Uterus (tissue), 4 donors: ENCODE data around the gene KREMEN2. TPM values are rescaled to one million over a fixed set of nuclear protein-coding genes. Genes with fewer than 3 reads are reported as not detected.

Source experiments
- DNase-seq, 2 donors: peaks; one replicate each; pipeline ENCODE4 v3.0.0-alpha.2; 2019 to 2020
- H3K27ac ChIP-seq, 2 donors: fragments of 200-600 bp; sonication (generic); 1 replicate in 1 of 2; 2 replicates in 1 of 2; pipeline ENCODE4 v1.5.1; 2016 to 2018
- H3K27me3 ChIP-seq, 2 donors: fragments of 200-600 bp; sonication (generic); one replicate each; pipeline ENCODE4 v1.5.1; 2018 to 2019; ENCODE audit warnings: control low read depth in 1 of 2
- H3K36me3 ChIP-seq, 2 donors: fragments of 200-600 bp; sonication (generic); one replicate each; pipeline ENCODE4 v1.5.1; 2019; ENCODE audit warnings: control low read depth in 1 of 2
- H3K4me1 ChIP-seq, 2 donors: fragments of 200-600 bp; sonication (generic); one replicate each; pipeline ENCODE4 v1.5.1; 2018 to 2019; ENCODE audit warnings: control low read depth in 1 of 2
- H3K4me3 ChIP-seq, 2 donors: fragments of 200-600 bp; sonication (generic); 1 replicate in 1 of 2; 2 replicates in 1 of 2; pipeline ENCODE4 v1.5.1; 2018 to 2019; ENCODE audit warnings: mild to moderate bottlenecking in 1 of 2
- H3K9me3 ChIP-seq, 2 donors: fragments of 200-600 bp; sonication (generic); one replicate each; pipeline ENCODE4 v1.5.1; 2019; ENCODE audit warnings: control low read depth in 1 of 2
- POLR2A ChIP-seq, 2 donors: fragments of 450-650 bp; IDR thresholded peaks; one replicate each; pipeline ENCODE4 v1.6.1; 2016; ENCODE audit warnings: antibody characterized with exemption in 2 of 2, mild to moderate bottlenecking in 1 of 2, moderate library complexity in 1 of 2
- intact Hi-C: fragments of 100-400 bp; cut with DNase I; formaldehyde crosslinking; loops from one replicate; pipeline ENCODE4 v1.15.1; 2023; ENCODE audit warnings: low total_unique reads
- small RNA-seq: library from RNA; depleted of rRNA; stranded (forward); fragments of <200 nt; gene quantifications from one replicate; pipeline ENCODE3, GENCODE V24; 2016
- total RNA-seq, 4 donors: library from RNA; depleted of rRNA in 3 of 4; stranded (reverse); fragments of >200 nt in 3 of 4; gene quantifications; one replicate each; pipeline versions ENCODE4 v1.1.0 to v1.2.4, GENCODE V29; 2014 to 2023
- TF ChIP-seq, protein P1 (sequence below), 4 experiments: fragments of 200-600 bp in 2 of 4; fragments of 450-650 bp in 2 of 4; sonication (generic) in 2 of 4; IDR thresholded peaks; one replicate each; pipeline ENCODE4 v1.5.1; 2016 to 2019; ENCODE audit warnings: antibody characterized with exemption in 4 of 4, mild to moderate bottlenecking in 2 of 4, moderate library complexity in 1 of 4
- donor health status: DM: yes; HTN: yes; CAD: no.

The KREMEN2 gene
- total RNA-seq, 4 donors from 2014 or later = 0.41 TPM; not detected in 3

DNA sequence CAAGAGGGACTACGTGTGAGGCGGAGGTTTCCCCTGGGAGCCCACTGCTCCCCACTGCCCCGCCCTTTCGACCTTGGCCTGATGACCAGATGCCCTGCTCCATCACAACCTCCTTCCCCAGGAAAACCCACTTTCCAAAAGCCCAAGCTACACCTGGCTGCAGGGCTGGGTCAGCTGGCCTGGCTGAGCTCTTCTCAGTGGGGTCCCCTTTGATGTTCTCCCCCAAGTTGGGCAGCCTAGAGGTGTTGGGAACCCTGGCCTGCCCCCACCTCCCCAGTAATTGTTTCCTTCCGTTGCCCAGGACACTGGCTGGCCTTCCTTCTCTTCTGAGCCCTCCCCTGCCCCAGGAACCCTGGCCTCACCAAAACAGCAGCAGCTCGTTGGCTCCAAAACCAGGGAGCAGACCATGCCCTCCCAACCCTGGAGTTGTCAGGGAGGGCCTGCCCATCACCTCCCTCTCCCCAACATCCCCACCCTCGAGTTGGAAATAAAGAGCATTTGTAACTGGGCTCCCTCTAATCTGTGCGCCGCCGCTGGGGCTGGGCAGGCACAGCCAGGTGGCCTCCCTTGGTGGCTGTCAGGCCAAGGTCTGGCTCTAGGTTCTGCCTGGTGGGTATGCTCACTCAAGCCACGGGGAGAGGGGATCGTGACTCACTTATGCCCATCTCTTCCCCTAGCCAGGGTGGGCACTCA, 50.1 kb downstream of the KREMEN2 start:
- Histone ChIP-seq H3K36me3 (no peaks in the 10 kb centered on the region), H3K9me3 (no peaks in the 10 kb centered on the region), H3K27me3 (peaks cover 9 to 27% of the 10 kb centered on the region in 2 donors), H3K27ac (no peak overlapping the region), H3K4me1 (no peaks in the 10 kb centered on the region), H3K4me3 (no peak overlapping the region)
- TF ChIP-seq, protein P1, sequence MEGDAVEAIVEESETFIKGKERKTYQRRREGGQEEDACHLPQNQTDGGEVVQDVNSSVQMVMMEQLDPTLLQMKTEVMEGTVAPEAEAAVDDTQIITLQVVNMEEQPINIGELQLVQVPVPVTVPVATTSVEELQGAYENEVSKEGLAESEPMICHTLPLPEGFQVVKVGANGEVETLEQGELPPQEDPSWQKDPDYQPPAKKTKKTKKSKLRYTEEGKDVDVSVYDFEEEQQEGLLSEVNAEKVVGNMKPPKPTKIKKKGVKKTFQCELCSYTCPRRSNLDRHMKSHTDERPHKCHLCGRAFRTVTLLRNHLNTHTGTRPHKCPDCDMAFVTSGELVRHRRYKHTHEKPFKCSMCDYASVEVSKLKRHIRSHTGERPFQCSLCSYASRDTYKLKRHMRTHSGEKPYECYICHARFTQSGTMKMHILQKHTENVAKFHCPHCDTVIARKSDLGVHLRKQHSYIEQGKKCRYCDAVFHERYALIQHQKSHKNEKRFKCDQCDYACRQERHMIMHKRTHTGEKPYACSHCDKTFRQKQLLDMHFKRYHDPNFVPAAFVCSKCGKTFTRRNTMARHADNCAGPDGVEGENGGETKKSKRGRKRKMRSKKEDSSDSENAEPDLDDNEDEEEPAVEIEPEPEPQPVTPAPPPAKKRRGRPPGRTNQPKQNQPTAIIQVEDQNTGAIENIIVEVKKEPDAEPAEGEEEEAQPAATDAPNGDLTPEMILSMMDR (IDR thresholded peaks at IDR 0.05) = no peak
- DNase-seq = no peak
- intact Hi-C loops = no loop called here

DNA sequence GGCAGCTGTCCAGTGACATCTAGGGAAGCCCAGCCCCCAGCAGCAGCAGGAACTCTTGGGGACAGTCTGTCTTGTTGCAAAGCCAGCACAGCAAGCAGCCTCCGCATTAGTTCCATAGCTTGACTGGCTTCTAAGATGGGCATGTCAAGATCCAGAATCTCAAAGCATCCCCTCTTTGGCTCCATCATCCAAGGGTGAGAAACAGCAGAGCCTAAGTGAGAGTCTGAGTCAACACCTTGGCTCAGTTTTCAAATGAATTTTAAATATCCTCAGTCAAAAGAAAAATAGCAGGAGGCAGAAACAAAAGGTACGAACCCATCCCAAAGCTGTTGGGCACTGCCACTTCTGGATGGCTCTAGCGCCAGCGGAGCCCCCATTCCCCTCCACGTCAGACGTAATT, 50.9 kb downstream of the KREMEN2 start:
- TF ChIP-seq, protein P1 (IDR thresholded peaks at IDR 0.05) = no peak
- intact Hi-C loops = no loop called here
- H3K4me3 ChIP-seq = no peak overlapping the region
- H3K27me3 ChIP-seq = peaks cover 9 to 27% of the 10 kb centered on the region in 2 donors
- H3K4me1 ChIP-seq = no peaks in the 10 kb centered on the region
- H3K9me3 ChIP-seq = no peaks in the 10 kb centered on the region
- H3K36me3 ChIP-seq = no peaks in the 10 kb centered on the region
- no peak overlapping the region for H3K27ac ChIP-seq
- no peak for DNase-seq

DNA sequence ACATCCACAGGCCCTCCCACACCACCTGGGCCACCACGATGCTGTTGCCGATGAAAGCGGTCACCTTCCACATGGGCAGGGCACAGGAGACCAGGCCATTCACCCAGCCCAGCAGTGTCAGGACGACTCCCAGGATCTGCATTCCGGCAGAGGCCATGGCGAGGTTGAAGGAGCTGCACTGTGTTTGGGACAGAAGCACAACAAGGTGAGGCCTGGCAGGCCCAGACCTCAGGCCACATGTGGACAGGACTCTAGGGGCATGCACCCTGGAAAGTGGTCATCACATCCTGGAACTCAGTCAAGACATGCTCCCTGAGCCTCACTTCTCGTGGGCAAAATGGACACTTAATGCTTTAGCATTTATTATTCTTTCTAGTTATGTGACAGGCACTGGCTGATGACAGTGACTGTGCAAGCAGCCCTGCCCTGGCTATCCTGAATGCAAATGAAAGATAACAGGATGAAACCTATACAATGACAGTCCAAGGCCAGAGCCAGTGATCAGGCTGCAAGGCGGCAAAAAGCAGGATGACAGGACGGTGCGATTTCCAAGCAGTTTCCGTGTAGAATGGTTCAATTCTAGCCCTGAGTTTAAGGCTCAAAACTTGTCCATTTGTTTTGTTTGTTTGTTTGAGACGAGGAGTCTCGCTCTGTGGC, 51.9 kb downstream of the KREMEN2 start:
- H3K9me3 ChIP-seq = no peaks in the 10 kb centered on the region
- H3K27ac ChIP-seq = no peak overlapping the region
- peaks cover 9 to 27% of the 10 kb centered on the region in 2 donors for H3K27me3 ChIP-seq
- no peak for DNase-seq
- intact Hi-C loops = no loop called here
- TF ChIP-seq, protein P1 (IDR thresholded peaks at IDR 0.05) = no peak
- TF ChIP-seq POLR2A (IDR thresholded peaks at IDR 0.05) = no peak
- H3K4me1 ChIP-seq = no peaks in the 10 kb centered on the region
- no peak overlapping the region for H3K4me3 ChIP-seq
- no peaks in the 10 kb centered on the region for H3K36me3 ChIP-seq

DNA sequence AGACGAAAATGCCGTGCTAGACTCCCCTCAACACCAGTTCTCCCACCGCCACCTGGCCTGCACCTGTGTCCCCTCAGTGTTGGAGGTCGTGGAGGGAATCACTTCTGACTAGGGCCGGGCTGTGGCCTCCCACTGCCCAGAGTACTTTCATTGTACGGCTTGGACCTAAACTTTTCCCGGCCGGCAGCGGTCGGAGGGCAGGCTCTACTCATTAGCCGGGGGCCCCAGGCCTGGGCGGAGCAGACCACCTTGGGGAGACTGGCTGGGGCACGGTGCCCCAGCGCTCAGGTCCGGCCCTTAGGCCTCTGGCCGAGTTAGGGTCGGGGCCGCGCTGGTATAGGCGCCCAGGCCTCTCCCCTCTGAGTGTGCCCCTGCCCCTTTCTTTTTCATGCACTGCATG, 53.3 kb downstream of the KREMEN2 start:
- no peak for TF ChIP-seq POLR2A (IDR thresholded peaks at IDR 0.05)
- TF ChIP-seq, protein P1 (IDR thresholded peaks at IDR 0.05) = no peak
- Histone ChIP-seq H3K4me1 (peaks cover 0 to 4% of the 10 kb centered on the region in 2 donors), H3K36me3 (no peaks in the 10 kb centered on the region), H3K27ac (no peak overlapping the region), H3K9me3 (no peaks in the 10 kb centered on the region), H3K27me3 (peaks cover 9 to 23% of the 10 kb centered on the region in 2 donors), H3K4me3 (no peak overlapping the region)
- intact Hi-C loops = no loop called here
- DNase-seq = no peak

Small RNA genes lying within 50 kb of the gene (small RNA-seq; reads per million reads assigned to genes)
- gene LINC00514 = not detected

Other genes with a start within 250 kb of the KREMEN2 start
- 1 to 10 TPM in 1 of 4 donors, under 1 TPM in 1, not detected in 2; 0.83 to 1.3 TPM for gene PRSS27, start 244.1 kb upstream of the KREMEN2 start, total RNA-seq
- gene SRRM2, start 211.6 kb upstream of the KREMEN2 start, total RNA-seq = 100 to 1,000 TPM in 3 of 4 donors, 10 to 100 TPM in 1; 92.7 to 900 (median 121) TPM
- gene ELOB, start 187.0 kb upstream of the KREMEN2 start, total RNA-seq = 100 to 1,000 TPM in 3 of 4 donors, 10 to 100 TPM in 1; 88.4 to 524 (median 219) TPM
- gene PRSS33, start 176.7 kb upstream of the KREMEN2 start, total RNA-seq = under 1 TPM in 1 of 4 donors, not detected in 3; 0.21 TPM
- not detected for gene PRSS41, start 165.8 kb upstream of the KREMEN2 start, total RNA-seq
- not detected for gene PRSS21, start 147.0 kb upstream of the KREMEN2 start, total RNA-seq
- gene ZG16B, start 134.0 kb upstream of the KREMEN2 start, total RNA-seq = 10 to 100 TPM in 1 of 4 donors, 1 to 10 TPM in 1, not detected in 2; 1.3 to 15.9 TPM
- 1 to 10 TPM in 1 of 4 donors, under 1 TPM in 1, not detected in 2; 0.46 to 2.4 TPM for gene PRSS22, start 106.1 kb upstream of the KREMEN2 start, total RNA-seq
- 100 to 1,000 TPM in 1 of 4 donors, 10 to 100 TPM in 3; 27.9 to 223 (median 40.9) TPM for gene FLYWCH2, start 81.1 kb upstream of the KREMEN2 start, total RNA-seq
- 10 to 100 TPM; 11.5 to 62.3 (median 27.2) TPM for gene FLYWCH1, start 52.3 kb upstream of the KREMEN2 start, total RNA-seq
- 1 to 10 TPM in 3 of 4 donors, under 1 TPM in 1; 0.26 to 4.8 (median 2.5) TPM for gene PAQR4, start 5.1 kb downstream of the KREMEN2 start, total RNA-seq
- 1 to 10 TPM in 1 of 4 donors, not detected in 3; 6.1 TPM for gene PKMYT1, start 16.2 kb downstream of the KREMEN2 start, total RNA-seq
- gene CLDN9, start 48.6 kb downstream of the KREMEN2 start, total RNA-seq = 1 to 10 TPM in 1 of 4 donors, under 1 TPM in 1, not detected in 2; 0.21 to 1.8 TPM
- 1 to 10 TPM in 1 of 4 donors, not detected in 3; 4.1 TPM for gene CLDN6, start 53.9 kb downstream of the KREMEN2 start, total RNA-seq
- 10 to 100 TPM; 12.6 to 76.2 (median 24.0) TPM for gene TNFRSF12A, start 56.1 kb downstream of the KREMEN2 start, total RNA-seq
- gene HCFC1R1, start 59.7 kb downstream of the KREMEN2 start, total RNA-seq = 10 to 100 TPM in 3 of 4 donors, 1 to 10 TPM in 1; 3.6 to 67.5 (median 25.4) TPM
- gene THOC6, start 59.8 kb downstream of the KREMEN2 start, total RNA-seq = 10 to 100 TPM in 3 of 4 donors, 1 to 10 TPM in 1; 3.8 to 29.0 (median 22.3) TPM
- 1 to 10 TPM in 1 of 4 donors, under 1 TPM in 2, not detected in 1; 0.26 to 1.9 (median 0.29) TPM for gene BICDL2, start 72.7 kb downstream of the KREMEN2 start, total RNA-seq
- 1 to 10 TPM in 1 of 4 donors, under 1 TPM in 1, not detected in 2; 0.21 to 1.1 TPM for gene MMP25, start 82.3 kb downstream of the KREMEN2 start, total RNA-seq
- 10 to 100 TPM in 3 of 4 donors, 1 to 10 TPM in 1; 7.5 to 37.1 (median 20.9) TPM for gene IL32, start 101.4 kb downstream of the KREMEN2 start, total RNA-seq
- not detected for gene ZSCAN10, start 135.0 kb downstream of the KREMEN2 start, total RNA-seq
- gene ZNF205, start 148.3 kb downstream of the KREMEN2 start, total RNA-seq = 10 to 100 TPM; 12.9 to 26.9 (median 18.3) TPM
- gene ZNF213, start 170.8 kb downstream of the KREMEN2 start, total RNA-seq = 100 to 1,000 TPM in 1 of 4 donors, 10 to 100 TPM in 1, 1 to 10 TPM in 1, under 1 TPM in 1; 0.77 to 101 (median 11.1) TPM
- gene OR1F1, start 223.9 kb downstream of the KREMEN2 start, total RNA-seq = not detected